Sciatic nerve (tissue), 2 donors: Measurements from ENCODE around the gene OLFML2A. TPM values are rescaled to one million over a fixed set of nuclear protein-coding genes. Genes with fewer than 3 reads are reported as not detected.
A peak's percentile ranks its signal among the peaks of the same experiment; 100 is the strongest.
"Not testable (repeated sequence)": the region's sequence is repeated elsewhere in the genome, so short reads cannot be mapped to it uniquely, and the experiment has no call there.

ENCODE experiments used
- ATAC-seq: fragments of 200-7000 bp; cut with Tn5 transposase; one replicate; pipeline ENCODE4 v1.9.1; 2020; ENCODE audit warnings: mild to moderate bottlenecking, moderate library complexity
- DNase-seq: peaks from one replicate; pipeline ENCODE4 v3.0.0-alpha.2; 2020; ENCODE audit warnings: low spot score
- intact Hi-C: fragments of 100-400 bp; cut with DNase I; formaldehyde crosslinking; loops from one replicate; pipeline ENCODE4 v1.14.2; 2022
- total RNA-seq: library from RNA; stranded (reverse); fragmentation: NEBNext Ultra II Directional; extraction: Animal tissue kit (Norgen Biotek cat#: 25700); gene quantifications from one replicate; pipeline ENCODE4 v1.2.1, GENCODE V29; 2021
- donor health status: DM: no; HTN: no; CAD: no.
- donor health status: DM: no; HTN: no; CAD: no.

OLFML2A gene
- total RNA-seq: 110 TPM

- DNase-seq (peak; percentile 59), ATAC-seq (no peak)
- intact Hi-C loops: no loop called here
Observed at GRCh38 chr9:124776954-124777648, at the start of gene OLFML2A. Gene OLFML2A (plus strand): TSS chr9:124777133. CDS start chr9:124777271, 138 bp downstream.

- intact Hi-C loops: no loop called here
- DNase-seq (no peak), ATAC-seq (peak; percentile 79)
Observed at GRCh38 chr9:124730772-124731171, 46.2 kb upstream of the OLFML2A start.

- DNase-seq: no peak
- intact Hi-C loops: no loop called here
- peak; percentile 75 for ATAC-seq
Observed at GRCh38 chr9:124733964-124734740, 42.8 kb upstream of the OLFML2A start.

DNA sequence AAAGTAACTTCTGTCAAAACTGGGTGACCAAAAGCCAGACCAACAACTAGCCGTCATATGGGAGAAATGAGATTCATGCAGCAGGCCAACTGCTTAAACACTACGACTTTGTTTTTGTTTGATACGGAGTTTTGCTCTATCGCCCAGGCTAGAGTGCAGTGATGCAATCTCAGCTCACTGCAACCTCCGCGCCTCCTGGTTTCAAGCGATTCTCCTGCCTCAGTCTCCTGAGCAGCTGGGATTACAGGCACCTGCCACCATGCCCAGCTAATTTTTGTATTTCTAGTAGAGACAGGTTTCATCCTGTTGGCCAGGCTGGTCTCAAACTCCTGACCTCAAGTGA lies 42.2 kb upstream of the OLFML2A start:
- intact Hi-C loops, DNase-seq, ATAC-seq: not testable (repeated sequence)

DNA sequence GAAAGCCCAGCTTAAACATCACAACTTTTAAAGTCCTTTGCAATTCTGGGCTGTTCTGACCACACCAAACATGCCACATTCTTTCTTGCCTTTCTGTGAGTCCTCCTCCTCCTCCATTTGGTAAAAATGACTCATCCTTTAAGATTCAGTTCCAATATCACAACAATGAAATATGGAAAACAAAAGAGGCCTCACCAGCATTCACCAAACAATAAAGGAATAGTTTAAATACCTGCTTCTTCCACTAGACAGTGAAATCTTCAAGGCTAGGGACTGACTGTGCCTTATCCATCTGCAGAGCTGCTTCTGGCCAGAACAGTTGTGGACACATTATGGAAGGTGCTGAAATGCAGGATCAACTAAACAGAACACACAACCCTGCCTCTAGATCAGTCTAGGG lies 41.8 kb upstream of the OLFML2A start:
- intact Hi-C loops: no loop called here
- DNase-seq: no peak
- no peak for ATAC-seq

- DNase-seq, ATAC-seq, intact Hi-C loops: not testable (repeated sequence)
Observed at GRCh38 chr9:124738075-124738474, 38.9 kb upstream of the OLFML2A start.

- intact Hi-C loops: no loop called here
- DNase-seq: no peak
- ATAC-seq: no peak
Observed at GRCh38 chr9:124739360-124739759, 37.6 kb upstream of the OLFML2A start.

- DNase-seq (no peak), ATAC-seq (no peak)
- intact Hi-C loops: no loop called here
Observed at GRCh38 chr9:124741149-124741548, 35.8 kb upstream of the OLFML2A start.

- no peak for DNase-seq
- intact Hi-C loops: no loop called here
Observed at GRCh38 chr9:124741662-124742061, 35.3 kb upstream of the OLFML2A start.

DNA sequence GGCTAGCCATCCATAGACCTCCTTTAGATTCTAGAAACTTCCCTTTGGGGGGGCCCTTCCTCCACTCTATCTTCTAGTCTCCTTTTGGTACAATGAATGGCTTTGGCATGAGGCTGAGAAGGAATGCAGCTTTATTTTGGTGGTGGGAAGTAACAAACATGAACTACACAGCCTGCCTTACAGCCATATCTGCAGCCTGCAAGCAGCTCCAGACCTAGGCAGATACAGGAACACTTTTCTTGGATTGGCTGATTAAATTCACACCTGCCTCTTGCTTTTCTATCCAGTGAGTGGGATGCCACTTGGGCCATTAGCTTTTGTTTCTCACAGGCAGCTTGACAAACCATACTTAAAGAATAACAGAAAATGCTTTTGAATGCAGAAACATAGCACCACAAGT lies 34.0 kb upstream of the OLFML2A start:
- DNase-seq (no peak), ATAC-seq (no peak)
- intact Hi-C loops: no loop called here

More at GRCh38 chr9:124741662-124742061, 35.3 kb upstream of the OLFML2A start:
- ATAC-seq: no peak

DNA sequence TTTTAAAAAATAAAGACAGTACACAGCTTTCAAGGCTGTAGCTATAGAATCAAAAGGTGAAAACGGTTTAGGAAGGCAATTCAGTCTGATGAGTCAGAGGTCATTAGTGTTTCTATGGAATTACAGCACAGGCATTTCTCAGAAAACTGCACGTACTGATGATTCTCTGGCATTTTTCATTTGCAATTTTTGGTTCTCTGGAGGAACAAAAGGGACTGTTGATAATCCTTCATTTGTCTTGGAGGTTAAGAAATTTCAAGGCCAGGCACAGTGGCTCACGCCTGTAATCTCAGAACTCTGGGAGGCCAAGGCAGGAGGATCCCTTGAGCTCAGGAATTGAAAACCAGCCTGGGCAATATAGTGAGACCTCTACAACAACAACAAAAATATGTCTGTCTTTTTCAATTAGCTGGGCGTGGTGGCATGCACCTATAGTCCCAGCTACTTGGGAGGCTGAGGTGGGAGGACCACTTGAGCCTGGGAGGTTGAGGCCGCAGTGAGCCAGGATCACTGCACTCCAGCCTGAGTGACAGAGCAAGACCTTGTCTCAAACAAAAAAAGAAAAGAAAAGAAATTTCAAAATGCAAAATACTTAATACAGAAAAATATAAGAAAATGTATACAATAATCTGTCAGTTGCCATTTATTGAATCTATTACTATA lies 33.1 kb upstream of the OLFML2A start:
- DNase-seq (no peak), ATAC-seq (no peak)
- intact Hi-C loops: no loop called here

DNA sequence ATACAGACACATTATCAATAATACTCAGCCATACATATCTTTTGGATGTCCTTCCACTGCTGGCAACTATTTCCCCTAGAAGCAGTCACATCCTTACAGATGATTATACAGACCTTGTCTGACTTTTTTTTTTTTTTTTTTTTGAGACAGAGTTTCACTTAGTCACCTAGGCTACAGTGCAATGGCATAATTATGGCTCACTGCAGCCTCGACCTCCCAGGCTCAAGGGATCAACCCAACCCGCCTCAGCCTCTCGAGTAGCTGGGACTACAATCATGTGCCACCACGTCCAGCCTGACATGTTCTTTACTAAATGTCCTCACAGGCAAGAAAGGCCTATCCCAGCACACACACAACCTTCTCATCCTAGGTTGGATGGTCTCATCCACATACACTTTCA lies 29.9 kb upstream of the OLFML2A start:
- ATAC-seq: no peak
- intact Hi-C loops: loop anchor here (5.0 kb wide), 1 partner anchor 1305 kb away; no protein-coding TSS in a partner anchor

GRCh38 chr9:124749284-124749683 lies 27.6 kb upstream of the OLFML2A start:
- DNase-seq (no peak), ATAC-seq (no peak)
- intact Hi-C loops: loop anchor here (5.0 kb wide), 1 partner anchor 1303 kb away; no protein-coding TSS in a partner anchor

More for the DNA sequence above, 29.9 kb upstream of the OLFML2A start:
- no peak for DNase-seq

GRCh38 chr9:124749781-124750180 lies 27.2 kb upstream of the OLFML2A start:
- DNase-seq (no peak), ATAC-seq (no peak)
- intact Hi-C loops: loop anchor here (5.0 kb wide), 1 partner anchor 1303 kb away; no protein-coding TSS in a partner anchor

GRCh38 chr9:124752967-124753366 lies 24.0 kb upstream of the OLFML2A start:
- intact Hi-C loops: no loop called here
- ATAC-seq (no peak), DNase-seq (no peak)

DNA sequence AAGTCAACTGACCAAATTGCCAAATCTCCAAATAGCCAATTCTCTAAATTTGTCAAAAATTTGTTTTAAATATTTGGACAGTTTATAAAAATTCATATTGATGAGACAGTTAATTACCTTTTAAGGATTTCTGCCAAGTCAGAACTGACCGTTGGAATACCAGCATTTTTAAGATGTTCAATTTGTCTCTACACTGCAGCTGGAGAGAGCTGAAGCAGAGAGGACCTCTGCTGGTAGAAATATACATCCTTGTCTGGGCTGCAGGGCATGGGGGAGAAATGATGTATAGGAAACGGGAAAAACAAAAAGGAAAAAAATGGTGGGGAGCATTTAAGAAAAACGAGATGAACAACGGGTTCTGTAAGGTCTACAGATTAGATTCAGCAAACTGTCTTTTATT lies 22.6 kb upstream of the OLFML2A start:
- intact Hi-C loops: no loop called here
- ATAC-seq (no peak), DNase-seq (no peak)

- intact Hi-C loops: no loop called here
- ATAC-seq (no peak), DNase-seq (no peak)
Observed at GRCh38 chr9:124755061-124755460, 21.9 kb upstream of the OLFML2A start.

GRCh38 chr9:124756011-124756410 lies 20.9 kb upstream of the OLFML2A start:
- ATAC-seq (no peak), DNase-seq (no peak)
- intact Hi-C loops: no loop called here

- DNase-seq: no peak
- no peak for ATAC-seq
- intact Hi-C loops: no loop called here
Observed at GRCh38 chr9:124757616-124758015, 19.3 kb upstream of the OLFML2A start.

DNA sequence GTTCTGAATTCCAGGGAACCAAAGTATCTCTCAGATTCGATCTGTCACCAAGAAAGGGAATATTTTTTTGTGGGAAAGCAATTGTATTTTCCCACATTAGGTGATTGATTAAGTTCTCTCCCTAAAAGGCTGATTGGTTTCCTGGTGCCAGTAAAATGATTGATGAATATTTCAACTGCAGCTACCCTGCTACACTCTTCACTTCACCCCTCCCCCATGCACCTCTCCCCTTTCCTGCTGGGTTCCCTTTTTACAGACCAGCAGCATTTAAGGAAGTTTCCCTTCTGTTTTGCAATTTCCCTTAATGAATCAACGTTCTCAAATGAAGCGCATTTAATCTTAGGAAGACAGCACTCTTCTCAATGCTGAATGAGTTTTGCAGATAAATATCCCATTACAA lies 18.9 kb upstream of the OLFML2A start:
- intact Hi-C loops: no loop called here
- ATAC-seq (no peak), DNase-seq (no peak)
